Smooth muscle cell of the brain vasculature (primary cell): Measurements from ENCODE around the gene NNT.
"Not testable (repeated sequence)": the region's sequence is repeated elsewhere in the genome, so short reads cannot be mapped to it uniquely, and the experiment has no call there.

Source experiments
- DNase-seq: peaks from one replicate; pipeline ENCODE4 v3.0.0-alpha.2; 2012; ENCODE audit warnings: low read depth, low spot score

NNT gene

GRCh38 chr5:43582082-43583005 is 20.6 kb upstream of the NNT start:
- DNase-seq: no peak

GRCh38 chr5:43583724-43584123 is 19.3 kb upstream of the NNT start:
- DNase-seq: no peak

- DNase-seq: no peak
Measured at GRCh38 chr5:43584166-43584699, 18.7 kb upstream of the NNT start.

- DNase-seq: no peak
Measured at GRCh38 chr5:43588842-43589241, 14.1 kb upstream of the NNT start.

- DNase-seq: no peak
Measured at GRCh38 chr5:43589310-43589709, 13.7 kb upstream of the NNT start.

DNA sequence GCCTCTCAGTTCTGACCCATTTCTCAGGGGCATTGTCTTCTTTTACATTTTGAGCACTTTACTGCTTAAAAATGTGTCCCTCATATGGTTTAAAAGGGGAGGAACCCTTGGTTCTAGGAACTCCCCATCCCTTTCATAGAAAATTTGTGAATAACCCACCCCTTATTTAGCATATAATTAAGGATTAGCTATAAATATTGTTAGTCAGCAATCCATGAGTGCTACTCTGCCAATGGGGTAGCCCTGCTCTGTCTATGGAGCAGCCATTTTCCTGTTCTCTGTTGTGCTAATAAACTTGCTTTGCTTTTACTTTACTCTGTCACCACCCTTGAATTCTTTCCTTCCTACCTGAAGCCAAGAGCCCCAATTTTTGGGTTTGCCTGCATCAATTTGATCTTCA is 12.3 kb upstream of the NNT start:
- no peak for DNase-seq

GRCh38 chr5:43592363-43592762 is 10.6 kb upstream of the NNT start:
- DNase-seq: no peak

- not testable (repeated sequence) for DNase-seq
Measured at GRCh38 chr5:43598927-43599326, 4.1 kb upstream of the NNT start.

DNA sequence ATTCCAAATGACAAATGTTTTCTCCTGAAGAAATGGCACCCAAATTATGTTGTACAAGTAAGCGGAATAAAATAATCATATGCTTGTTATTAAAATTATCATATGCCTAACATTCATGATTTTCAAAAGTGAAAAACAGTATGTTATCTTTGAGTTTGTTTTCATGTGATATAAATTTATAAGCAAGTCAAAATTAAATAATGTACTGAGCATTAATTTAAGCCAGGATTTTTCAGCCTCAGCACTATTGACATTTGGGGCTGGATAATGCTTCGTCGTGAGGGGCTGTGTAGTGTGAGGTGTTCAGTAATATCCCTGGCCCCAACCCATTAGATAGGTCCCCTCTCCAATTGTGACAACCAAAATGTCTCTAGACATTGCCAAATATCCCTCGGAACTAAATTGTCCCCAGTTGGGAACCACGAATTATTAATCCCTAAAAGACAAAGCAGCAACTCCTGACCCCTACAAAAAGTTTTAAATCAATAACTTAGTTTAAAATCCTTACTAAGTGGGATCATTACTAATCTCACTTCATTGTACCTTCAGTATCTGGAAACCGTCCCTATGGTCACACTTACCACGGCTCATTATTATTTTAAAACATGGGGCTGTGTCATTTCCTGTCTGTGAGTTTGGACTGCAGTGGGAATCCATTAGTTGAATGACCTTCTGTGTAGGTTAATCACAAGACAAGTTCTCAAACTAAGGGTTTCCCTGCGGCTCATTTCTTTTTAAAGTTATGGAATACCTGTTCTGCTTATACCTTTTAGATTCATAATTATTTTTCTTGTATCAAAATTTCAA is 1.3 kb upstream of the NNT start:
- DNase-seq: no peak

GRCh38 chr5:43603344-43604217 is 601 bp downstream of the NNT start:
- no peak for DNase-seq

DNA sequence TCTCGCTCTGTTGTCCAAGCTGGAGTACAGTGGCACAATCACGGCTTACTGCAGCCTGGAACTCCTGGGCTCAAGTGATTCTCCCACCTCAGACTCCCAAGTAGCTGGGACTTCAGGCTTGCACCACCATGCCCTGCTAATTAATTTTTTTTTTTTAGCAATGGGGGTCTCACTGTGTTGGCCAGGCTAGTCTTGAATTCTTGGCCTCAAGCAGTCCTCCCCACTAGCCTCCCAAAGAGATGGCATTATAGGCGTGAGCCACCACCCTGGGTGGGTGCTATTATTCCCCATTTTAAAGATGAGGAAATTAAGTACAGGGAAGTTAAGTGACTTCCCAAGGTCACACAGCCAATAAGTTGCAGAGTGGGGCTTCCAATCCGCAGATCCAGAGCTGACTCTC is 1.7 kb downstream of the NNT start:
- no peak for DNase-seq

DNA sequence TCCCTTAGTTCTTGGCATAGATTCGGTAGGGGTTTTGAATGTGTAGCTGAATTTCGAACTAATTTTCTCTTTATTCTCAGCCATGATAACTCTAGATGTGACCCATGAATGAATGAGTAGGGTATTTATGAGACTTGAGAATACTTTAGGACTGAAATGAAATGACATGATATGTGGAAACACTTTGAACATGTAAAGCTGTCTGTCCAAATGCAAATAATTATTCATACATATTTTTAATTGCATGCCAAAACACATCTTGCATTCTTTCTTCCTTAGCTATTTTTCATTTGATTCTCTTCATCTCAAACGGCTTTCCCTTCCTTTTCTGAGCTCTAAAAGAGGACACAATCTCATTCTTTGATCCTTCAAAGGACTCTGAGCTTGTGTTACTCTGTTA is 3.4 kb downstream of the NNT start:
- no peak for DNase-seq

- no peak for DNase-seq
Measured at GRCh38 chr5:43608406-43608805, 5.4 kb downstream of the NNT start.

- DNase-seq: no peak
Measured at GRCh38 chr5:43609752-43610151, 6.8 kb downstream of the NNT start.

GRCh38 chr5:43613370-43613769 is 10.4 kb downstream of the NNT start:
- DNase-seq: no peak

GRCh38 chr5:43615445-43616184 is 12.6 kb downstream of the NNT start:
- no peak for DNase-seq

GRCh38 chr5:43616535-43616934 is 13.6 kb downstream of the NNT start:
- no peak for DNase-seq

- no peak for DNase-seq
Measured at GRCh38 chr5:43619380-43619779, 16.4 kb downstream of the NNT start.

GRCh38 chr5:43619911-43620310 is 16.9 kb downstream of the NNT start:
- DNase-seq: no peak

DNA sequence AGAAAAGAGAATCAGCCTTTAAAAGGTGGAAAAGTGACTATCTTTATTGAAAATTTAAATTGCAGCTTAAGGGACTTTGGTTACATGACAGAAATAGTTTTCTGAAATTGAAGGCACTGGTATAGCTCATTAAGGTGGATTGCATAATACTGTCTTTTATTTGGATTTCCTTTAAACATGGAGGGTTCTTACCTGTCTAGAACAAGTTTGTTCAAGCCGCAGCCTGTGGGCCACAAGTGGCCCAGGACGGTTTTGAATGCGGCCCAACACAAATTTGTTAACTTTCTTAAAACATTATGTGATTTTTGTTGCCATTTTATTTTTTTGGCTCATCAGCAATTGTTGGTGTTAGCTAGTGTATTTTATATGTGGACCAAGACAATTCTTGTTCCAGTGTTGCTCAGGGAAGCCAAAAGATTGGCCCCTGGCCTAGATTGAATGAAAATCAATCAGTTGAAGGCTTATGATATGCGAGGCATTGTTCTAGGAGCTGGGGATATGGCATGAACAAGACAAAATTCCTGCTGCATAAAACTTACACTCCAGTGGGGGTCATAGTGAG is 18.0 kb downstream of the NNT start:
- DNase-seq: no peak

DNA sequence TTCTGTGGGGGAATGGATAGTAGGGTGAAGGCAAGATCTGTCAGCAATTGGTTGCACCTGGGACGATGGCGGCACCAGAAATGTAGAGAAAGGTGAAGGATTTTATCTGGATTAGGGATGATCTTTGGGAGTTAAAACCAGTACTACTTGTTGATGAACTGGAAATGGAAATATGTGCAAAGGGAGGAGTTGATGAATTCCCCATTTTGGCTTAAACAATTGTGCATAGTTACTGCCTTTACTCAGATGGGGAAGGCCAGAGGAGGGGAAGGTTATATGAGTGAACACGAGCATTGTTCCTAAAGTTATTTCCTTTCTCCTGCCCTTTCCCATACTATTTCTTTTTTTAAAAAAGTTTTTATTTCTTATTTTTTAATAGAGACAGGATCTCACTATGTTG is 19.1 kb downstream of the NNT start:
- DNase-seq: no peak
